ENCODE results near the gene PAX5.

The PAX5 gene

DNA sequence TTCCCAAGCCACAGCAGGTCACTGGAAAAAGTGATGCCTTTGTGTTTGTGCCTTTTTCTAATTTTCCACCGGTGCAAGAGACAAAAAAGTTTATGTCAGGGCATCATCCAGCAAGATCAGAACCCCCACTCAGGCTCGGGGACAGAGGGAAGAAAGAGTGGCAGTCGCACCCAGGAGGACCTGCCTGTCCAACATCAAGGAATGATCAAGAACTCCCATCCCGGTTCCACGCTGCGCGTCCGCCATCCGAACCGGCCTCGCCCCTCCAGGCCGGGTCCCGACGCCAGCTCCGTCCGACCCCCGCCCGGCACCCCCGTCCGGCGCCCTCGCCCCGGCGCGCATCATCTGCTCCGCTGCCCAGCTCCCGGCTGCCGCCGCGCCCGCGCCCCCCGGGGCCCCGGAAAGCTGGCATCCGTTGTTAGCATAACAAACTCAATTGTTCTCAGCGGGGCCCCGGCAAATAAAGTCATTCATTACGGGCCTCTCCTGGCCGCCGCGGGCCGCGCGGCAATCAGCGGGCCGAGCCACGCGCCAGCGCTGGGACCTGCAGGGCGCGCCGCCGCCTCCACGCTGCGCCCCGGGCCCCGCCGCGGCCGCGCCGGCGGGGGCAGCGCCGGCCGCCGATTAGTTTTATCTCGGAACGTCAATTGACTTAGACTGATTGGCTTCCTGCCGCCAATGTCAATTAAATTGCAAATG lies 48.1 kb downstream of the PAX5 start:
- DNase-seq: no peak

DNA sequence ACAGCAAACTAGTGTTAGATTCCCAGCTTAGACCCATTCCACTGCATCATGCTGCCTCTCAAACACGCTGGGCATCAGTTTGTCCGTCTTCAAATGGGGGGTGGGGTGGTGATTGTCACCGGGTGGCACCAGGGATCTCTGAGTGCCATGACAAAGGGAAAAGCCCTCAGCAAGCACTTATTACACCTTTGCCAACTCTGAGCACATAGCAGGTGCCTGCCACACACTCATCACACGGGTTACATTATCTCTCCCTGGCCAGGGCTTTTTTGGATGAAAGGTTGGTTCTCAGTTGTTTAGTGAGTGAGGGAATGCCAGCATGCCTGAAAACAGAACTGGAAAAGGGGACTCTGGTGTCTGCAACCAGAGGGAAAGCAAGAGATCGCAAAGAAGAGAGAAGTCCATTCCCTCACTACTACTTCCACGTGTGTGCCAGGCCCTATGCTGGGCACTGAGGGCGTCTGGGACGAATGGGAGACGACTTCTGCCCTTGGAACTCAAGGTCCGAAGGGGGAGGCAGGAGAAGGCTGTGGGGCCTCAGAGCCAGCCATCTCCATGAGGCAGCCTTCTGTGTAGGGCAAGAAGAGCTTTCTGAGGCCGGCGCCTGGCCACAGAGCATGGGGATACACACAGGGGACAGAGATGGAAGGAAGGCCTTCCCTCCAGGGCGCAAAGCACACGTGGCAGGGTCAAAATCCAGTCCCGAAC lies 48.9 kb downstream of the PAX5 start:
- DNase-seq: no peak

DNA sequence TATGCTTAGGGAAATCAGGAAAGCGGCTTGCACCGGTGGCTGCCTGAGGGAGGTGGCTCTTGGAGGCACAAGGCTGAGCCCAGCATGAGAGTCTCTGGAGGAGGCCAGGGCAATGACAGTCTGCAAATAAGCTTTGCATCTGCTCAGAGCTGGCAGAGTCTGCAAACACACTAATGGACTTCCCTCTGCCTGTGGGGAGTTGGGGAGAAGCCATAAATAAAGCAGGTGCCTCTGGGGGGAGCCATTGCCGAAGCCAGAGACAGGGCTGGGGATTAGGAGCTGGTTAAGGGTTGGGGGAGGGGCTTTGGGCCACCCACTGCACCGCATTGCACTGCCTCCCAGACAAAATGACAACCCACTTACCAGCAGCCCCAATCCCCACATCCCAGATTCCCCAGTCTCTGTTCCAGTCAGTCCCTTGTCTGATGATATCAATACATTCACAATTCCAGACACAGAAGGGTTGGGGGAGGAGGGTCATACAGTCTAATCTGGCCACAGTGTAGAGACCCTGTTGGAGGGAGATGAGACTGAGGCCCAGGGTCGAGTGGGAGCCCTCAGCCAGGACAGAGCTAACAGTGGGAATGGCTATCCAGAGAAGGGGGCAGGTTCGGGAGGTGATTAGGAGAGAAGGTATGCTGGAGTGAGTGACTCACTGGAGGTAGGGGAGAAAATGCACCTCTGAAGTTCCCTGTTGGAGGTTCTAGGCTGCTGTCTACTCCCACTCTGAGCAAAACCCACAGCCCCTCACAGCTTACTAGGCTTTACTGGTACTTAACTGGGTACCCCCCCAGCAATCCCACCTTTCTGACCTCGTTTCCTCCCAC lies 53.7 kb downstream of the PAX5 start:
- no peak for DNase-seq

DNA sequence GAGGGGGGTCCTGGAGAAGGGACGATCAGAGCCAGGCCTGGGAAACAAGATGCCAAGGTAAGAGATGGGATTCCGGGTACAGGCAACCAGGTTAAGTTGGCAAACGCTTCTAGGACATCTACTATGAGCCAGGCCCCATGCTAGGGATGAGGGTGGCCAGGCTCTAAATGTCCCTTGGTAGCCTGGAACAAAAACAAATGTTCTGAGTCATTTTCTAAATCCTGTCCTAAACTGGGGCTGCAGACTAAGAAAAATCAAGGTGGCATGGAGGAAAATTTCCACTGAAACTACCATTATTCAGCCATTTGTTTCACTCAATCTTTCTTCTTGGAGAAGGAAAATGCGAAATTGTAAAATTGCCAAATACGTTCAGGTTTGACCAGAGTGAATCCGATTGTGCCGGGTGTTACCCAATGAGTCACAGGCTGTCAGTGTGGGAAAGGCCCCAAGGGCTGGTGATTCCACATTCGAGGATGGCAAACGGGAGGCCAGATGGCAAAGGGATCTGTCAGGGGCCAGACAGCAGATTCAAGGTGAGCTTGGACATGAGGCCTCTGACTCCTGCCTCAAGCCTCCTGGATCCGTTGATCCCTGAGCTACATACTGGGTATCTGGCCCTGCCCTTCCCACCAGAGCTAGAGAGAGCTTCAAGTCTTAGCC lies 57.6 kb downstream of the PAX5 start:
- DNase-seq: no peak

DNA sequence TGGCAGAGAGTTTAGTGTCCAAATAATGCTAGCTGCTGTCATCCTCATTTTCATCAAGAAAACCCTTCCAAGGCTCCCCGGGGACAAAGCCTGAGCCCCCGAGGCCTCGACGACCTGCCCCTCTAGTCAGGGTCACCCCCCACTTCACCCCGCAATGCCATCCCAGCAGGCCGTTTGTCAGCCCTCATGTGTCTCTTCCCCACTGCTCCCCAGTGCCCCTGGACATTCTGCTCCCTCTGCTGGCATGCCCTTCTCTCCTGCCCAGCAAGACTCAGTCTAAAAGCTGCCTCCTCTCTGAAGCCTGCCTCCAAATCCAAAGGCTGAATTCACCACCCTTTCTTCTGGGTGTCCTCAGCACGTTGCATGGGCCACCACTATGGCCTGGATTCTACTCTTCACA lies 59.3 kb downstream of the PAX5 start:
- DNase-seq: no peak

DNA sequence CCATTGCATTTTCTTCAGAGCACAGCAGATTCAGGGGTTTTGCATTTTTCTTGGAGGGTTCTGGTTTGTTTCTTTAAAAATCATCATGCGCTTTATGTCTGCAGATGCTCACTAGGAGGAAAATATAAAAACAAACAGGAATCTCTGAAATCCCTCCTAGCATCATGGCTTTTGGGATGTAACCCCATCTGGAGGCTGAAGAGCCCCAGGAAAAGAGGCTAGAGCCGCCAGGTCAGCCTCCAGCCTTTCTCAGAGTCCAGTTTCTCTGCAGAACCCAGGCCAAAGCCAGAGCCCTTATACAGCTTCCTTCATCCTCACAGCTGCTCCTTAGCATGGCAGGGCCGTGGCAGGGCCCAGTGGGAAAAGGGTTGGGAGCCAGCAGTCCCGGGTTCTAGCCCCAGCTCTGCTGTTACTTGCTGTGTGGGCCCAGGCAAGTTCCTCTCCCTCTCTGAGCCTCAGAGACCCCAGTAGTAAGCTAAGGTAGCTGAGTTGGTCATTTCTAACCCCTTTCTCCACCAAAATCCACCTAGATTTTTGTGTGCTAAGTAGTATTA lies 62.1 kb downstream of the PAX5 start:
- no peak for DNase-seq

DNA sequence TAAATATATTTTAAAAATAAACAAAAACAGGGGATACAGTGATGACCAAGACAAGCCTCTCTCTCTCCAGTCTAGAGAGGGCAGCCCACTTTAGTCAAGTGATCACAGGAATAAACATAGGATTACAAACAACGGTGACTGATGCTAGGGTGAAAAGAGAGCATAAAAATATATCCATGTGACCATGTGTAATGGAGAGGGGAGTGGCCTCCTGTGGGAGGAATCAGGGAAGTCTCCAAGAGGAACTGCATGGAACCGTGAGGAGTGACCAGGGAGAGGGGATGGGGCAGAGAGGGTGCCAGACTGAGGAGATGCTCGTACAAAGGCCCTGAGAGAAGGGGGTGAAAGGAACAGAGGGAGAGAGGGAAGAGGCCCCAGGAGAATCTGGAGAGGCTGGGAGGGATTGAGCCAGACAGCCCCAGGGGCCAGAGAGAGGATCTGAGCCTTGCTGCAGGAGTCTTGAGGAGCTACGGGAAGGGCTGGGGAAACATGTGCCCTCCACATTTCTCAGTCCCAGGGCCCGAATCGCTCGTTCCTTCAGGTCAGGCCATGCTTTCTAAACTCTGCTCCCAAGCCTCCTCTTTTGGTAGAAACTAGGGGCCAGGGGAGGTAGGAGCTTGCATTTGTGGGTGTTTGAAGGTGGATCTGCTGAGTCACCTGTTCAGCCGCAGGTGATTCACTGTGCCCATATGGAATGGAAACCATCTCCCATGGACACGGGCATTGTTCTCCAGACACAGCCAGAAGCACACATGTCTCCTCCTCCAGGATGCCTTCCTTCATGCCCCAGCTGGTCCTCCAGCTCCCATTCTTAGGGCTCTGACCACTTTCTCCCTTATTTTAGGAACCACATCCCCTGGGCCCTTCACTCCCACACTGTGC lies 63.8 kb downstream of the PAX5 start:
- DNase-seq: no peak

DNA sequence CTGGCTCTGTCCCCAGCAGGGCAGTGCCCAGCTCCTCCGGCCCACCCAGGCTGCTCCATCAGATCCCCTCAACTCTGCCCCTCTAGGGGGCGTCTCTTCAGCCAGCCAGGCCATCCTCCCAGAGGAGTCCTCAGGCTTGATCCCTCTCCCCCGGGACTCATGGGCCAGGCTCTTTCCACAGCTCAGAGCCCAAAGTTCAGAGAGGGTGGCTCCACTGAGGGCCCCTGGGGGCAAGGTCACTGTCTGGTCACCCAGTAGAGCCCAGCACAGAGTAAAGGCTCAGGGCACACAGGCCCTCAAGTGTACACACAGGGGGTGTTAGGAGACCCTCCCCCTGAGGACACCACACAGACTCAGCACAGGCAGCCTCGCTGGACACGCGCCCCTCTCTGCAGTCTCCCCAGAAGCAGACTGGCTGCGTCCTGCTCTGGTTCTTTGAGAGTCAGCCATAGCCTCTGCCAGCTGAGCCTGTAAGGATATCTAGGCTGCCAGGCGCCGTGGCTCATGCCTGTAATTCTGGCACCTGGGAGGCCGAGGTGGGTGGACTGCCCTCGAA lies 64.8 kb downstream of the PAX5 start:
- DNase-seq: no peak

DNA sequence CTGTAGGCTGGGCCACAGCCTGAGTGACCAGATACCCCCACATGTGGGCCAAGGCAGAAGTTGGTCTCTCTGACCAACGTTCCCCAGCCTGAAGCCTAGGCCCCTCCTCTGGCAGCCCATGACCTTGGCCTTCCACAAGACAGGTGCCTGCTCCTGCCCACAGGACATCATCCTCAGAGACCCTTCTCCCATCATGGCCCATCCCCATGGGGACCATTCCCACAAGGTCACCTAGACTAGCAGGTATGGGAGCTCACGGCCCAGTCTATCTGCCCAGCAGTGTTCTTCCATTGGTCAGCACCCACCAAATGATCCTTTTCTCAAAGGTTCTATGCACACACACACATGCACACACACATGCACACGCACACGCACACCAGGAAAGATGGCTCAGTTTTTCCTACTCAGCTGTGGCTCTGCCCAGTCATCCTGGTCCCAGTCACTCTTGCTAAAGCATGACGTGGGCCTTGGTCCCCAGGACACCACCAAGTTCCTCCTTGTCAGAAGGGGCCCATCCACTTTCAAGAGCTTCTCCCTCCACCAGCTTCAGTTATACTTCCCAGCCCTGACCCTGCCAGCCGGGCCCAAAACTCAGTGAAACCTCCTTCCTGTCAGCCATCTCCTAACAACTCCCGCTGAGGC lies 65.4 kb downstream of the PAX5 start:
- no peak for DNase-seq

DNA sequence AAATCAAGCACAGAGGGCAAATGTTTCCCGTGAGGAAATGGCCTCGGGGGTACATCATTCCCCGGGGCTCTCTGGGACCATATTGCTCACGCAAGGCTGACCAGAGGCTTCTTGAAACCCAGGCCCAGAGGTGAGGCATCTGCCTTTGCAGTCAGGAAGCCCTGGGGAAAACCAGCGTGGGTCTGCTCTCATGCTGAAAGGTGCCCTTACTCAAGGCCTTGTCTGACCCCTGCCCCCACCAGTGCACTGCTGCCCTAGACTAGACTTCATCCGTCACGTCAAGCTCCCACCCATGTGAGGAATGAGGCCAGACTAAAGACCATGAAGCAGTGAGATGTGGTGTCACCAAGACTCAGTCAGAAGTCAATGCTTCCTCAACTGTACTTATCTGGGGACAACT lies 66.1 kb downstream of the PAX5 start:
- DNase-seq: no peak

DNA sequence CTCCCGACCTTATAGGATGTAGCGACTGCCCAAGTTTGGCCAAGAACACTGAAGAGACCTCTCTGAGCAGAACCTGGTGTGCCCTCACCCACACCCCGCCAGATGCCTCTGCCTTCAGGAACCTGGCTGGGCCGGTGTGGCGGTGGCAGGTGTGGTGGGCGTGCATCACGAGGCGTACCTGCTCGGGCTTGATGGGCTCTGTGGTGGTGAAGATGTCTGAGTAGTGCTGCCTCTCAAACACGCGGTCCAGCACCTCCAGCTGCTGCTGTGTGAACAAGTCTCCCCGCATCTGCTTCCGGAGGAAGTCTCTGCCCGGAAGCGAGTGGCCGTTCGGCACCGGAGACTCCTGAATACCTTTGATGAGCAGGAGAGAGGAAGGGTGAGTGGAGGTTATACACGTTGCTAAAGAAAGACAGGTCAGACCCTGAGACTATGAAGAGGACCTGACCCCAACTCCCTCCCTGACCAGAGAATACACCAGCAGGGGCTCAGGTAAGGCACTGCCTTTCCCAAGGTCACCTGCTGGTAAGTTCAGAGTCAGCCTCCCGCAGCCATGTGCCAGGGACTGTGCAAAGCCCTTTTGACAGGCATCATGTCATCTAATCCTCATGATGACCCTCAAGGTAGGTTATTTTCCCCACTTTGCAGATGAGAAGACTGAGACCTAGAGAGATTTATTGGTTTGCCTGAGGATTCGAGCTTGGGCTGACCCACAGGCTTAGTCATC lies 67.5 kb downstream of the PAX5 start:
- no peak for DNase-seq

DNA sequence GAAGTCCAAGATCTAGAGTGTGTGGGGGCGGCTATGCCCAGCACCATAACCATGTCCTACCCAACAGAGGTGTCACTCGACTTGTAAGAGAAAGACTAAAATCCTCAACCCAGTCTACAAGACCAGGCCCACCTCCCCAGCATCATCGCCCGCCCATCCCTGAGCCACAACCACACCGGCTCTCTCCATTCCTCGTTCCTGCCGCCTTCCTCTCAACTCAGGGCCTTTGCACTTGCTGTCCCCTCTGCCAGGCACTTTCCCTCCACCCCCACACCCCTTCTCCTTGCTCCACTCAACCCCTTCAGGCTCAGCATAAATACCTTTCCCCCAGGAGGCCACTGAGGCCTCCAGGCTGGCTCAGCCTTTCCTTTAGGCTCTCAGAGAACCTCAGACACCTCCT lies 69.3 kb downstream of the PAX5 start:
- DNase-seq: no peak

DNA sequence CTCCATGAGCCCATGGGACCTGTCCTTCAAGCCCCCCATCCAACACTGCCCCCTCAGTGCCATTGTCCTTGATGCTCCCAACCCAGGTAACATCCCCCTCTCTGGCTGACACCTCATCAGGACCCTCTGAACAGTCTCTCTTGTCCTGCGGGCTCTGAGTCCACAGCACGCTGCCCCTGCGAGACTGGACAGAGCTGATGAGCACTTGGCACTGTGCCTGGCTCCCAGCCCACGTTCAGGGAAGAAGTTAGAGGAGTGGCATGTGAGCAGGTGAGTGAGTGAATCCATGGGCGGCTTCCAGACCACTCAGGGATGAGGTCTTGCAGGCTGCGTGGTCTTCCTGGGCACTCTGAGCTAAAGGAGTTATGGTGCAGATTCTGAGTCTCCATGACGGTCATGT lies 70.7 kb downstream of the PAX5 start:
- no peak for DNase-seq

DNA sequence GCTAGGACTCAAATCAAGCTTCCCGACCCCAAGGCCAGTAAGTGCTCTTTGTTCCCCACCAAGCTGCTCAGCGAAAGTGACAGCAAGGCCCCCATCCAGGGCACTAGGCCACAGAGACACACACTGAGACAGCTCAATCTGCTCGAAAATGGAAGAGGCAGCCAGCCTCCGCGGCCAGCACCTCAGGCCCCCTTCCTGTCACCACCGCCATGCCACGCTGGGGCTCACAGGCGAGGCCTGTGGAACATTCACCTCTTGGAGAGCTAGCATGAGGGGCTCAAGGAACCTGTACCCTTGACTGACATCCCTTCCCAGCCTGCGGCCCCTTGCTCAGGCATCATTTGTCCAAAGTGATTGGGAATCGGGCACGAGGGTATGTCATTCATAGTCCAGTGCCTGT lies 71.4 kb downstream of the PAX5 start:
- DNase-seq: no peak

DNA sequence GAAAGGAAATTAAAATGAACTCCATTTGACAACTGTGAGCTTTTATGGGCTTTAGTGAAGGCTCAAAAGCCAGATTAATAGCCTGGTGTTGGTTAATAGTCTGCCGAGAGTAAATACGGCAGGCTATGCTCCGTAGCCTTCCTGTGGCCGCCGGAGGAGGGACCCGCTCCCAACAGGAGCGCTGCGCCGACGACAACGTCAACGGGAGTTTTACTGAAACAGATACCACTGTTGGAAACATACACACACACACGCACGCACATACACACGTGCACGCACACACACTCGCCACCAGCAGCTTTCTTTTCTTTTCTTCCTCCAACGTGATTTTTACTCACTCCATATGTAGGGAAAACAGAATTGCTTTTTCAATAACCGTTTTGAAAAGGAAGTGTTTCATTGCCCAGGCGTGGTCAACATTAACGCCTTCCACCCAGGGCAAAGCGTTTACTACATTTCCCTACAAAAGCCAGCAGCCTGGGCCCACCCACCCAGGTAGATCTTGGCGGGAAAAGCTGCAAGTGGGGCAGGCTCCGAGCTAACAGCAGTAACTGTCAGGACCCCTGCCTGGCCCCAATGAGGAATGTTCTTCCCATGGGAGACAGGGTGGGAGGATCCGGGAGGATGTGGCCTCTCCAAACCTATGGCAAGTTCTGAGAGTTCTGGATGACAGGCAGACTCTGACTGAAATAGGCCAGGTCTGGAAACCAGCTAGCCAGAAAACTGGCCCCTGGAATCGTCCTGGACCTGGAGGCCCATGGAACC lies 72.3 kb downstream of the PAX5 start:
- no peak for DNase-seq

DNA sequence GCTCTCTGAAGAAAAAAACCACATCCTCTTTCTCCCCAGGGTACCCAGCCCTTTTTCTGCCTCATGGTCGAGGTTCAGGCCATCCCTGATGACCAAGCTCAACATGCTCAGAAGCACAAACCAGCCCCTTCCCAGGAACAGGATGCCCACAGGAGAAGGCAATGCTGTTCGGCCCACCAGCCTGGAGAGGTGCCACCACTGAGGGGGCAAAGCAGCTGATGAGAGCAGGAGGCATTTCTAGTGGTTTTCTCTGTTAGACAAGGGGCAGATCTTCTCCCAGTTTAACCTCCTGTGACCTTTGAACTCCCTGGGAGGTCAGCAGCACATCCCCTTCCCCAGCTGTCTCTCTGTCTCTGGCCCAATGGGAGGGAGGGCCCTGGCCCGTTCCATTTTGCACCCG lies 73.0 kb downstream of the PAX5 start:
- DNase-seq: no peak

DNA sequence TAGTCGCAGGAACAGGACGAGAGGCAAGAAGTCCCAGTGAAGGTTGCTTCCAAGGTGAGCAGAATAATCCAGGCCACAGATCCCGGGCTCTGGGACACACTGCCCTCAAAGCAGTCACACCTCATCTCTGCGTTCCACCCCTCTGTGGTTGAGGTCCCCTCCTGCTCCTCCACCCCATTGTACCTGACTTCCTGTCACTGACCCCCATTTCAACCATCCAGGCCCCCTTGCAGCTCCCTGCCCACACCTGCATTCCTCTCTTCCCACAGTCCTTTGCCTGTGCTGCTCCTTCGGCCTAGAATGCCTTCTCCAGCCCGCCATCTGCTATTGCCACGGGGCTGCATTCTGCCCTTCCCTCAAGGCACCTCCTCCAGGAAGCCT lies 73.5 kb downstream of the PAX5 start:
- no peak for DNase-seq

DNA sequence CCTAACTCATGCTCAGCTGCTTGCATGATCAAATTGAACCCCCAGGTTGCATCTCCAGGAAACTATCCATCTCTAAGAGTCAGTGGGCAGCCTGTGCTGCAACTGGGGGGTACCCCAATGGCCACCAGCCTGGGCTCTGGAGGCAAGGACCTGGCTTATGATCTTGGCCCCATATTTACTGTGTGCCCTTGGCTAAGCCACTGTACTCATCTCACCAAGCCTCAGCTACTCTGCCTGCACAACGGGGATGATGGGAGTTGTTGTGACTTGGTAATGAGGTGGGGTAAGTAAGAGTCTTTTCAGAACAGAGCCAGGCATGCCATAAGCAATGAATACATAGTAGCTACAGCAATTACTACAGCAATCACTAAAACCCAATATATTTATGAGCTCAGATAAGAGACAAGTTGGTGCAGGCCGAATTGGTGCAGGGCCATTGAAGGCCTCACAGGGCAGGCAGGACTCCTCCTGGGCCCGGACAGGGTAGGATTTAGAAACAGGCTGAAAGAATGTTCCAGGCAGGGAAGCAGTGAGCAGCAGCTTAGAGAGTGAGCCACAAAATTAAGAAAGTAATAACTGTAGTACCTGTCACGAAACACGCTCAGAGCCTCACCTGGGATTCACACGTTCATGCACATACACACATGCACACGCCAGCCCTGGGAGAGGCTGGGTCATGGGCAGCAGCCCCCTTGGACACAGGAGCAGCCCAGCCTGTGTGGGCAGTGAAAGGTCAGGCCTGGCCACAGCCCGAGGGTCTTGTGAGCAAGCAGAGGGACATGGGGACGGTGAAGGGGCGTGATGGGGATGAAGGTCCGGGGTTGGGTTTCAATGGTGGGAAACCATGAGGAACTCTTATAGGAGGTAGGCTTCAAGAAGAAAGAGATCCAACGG lies 74.1 kb downstream of the PAX5 start:
- DNase-seq: no peak

DNA sequence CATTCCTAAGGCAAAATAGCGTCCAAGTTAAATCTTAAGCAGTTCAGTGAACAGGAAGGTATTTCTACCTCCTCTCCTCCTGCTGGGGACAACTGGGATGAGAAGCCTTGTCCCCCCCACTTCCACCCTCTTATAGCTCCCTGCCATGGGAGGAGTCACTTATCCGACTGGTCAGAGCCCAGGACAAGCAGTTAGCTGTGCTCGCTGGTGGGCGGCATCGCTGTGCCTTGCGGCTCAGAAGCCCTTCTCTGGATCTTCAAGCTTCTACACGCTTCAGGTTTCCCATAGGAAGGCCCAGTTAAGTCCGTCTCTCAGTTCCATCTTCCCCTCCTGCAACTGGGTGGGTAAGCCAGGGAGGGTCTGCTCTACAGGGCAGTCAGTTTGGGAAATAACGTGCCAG lies 77.2 kb downstream of the PAX5 start:
- DNase-seq: no peak
